UCSD-AML1 (cell line): Measurements from ENCODE around the gene NEDD4L.
"Not testable (repeated sequence)": the region's sequence is repeated elsewhere in the genome, so short reads cannot be mapped to it uniquely, and the experiment has no call there.

ENCODE experiments used
- DNase-seq: peaks from one replicate; lab custom pipeline; 2025; ENCODE audit not compliant: unreplicated experiment; lab: John Stamatoyannopoulos, UW

The NEDD4L gene

GRCh38 chr18:58362829-58363271, 318.8 kb downstream of the NEDD4L start:
- no peak for DNase-seq

- no peak for DNase-seq
Observed at GRCh38 chr18:58363767-58364540, 319.9 kb downstream of the NEDD4L start.

- no peak for DNase-seq
Observed at GRCh38 chr18:58364876-58365528, 321.0 kb downstream of the NEDD4L start.

- no peak for DNase-seq
Observed at GRCh38 chr18:58367425-58368140, 323.6 kb downstream of the NEDD4L start.

GRCh38 chr18:58369616-58370015, 325.6 kb downstream of the NEDD4L start:
- DNase-seq: no peak

- no peak for DNase-seq
Observed at GRCh38 chr18:58370038-58370580, 326.1 kb downstream of the NEDD4L start.

GRCh38 chr18:58370612-58371011, 326.6 kb downstream of the NEDD4L start:
- DNase-seq: no peak

- DNase-seq: no peak
Observed at GRCh38 chr18:58373481-58373880, 329.5 kb downstream of the NEDD4L start.

- DNase-seq: no peak
Observed at GRCh38 chr18:58375051-58375450, 331.0 kb downstream of the NEDD4L start.

- DNase-seq: no peak
Observed at GRCh38 chr18:58378411-58379379, 334.7 kb downstream of the NEDD4L start.

- DNase-seq: no peak
Observed at GRCh38 chr18:58379443-58379842, 335.4 kb downstream of the NEDD4L start.

- not testable (repeated sequence) for DNase-seq
Observed at GRCh38 chr18:58380113-58380512, 336.1 kb downstream of the NEDD4L start.

- no peak for DNase-seq
Observed at GRCh38 chr18:58381676-58382411, 337.8 kb downstream of the NEDD4L start.

GRCh38 chr18:58382446-58382845, 338.4 kb downstream of the NEDD4L start:
- DNase-seq: no peak

- no peak for DNase-seq
Observed at GRCh38 chr18:58385472-58385871, 341.4 kb downstream of the NEDD4L start.

- no peak for DNase-seq
Observed at GRCh38 chr18:58386780-58387179, 342.8 kb downstream of the NEDD4L start.

- no peak for DNase-seq
Observed at GRCh38 chr18:58387716-58388115, 343.7 kb downstream of the NEDD4L start.

- no peak for DNase-seq
Observed at GRCh38 chr18:58388736-58389135, 344.7 kb downstream of the NEDD4L start.

- no peak for DNase-seq
Observed at GRCh38 chr18:58389745-58390144, 345.7 kb downstream of the NEDD4L start.

- DNase-seq: no peak
Observed at GRCh38 chr18:58390399-58390798, 346.4 kb downstream of the NEDD4L start.
